Prostate gland (tissue), 2 donors: ENCODE data around the gene PLEKHB1. TPM values are rescaled to one million over a fixed set of nuclear protein-coding genes. Genes with fewer than 3 reads are reported as not detected.

Experiments used
- DNase-seq: peaks from one replicate; pipeline ENCODE4 v3.0.0-alpha.2; 2019; ENCODE audit warnings: low spot score
- H3K27ac ChIP-seq, 2 donors: fragments of 200-600 bp; sonication (generic); 2 replicates each; pipeline ENCODE4 v1.5.1; 2017 to 2019
- H3K27me3 ChIP-seq: fragments of 200-600 bp; sonication (generic); replicated peaks from 2 replicates; pipeline ENCODE4 v1.5.1; 2019; ENCODE audit not compliant: insufficient read depth
- H3K36me3 ChIP-seq, 2 donors: fragments of 200-600 bp; sonication (generic); 1 replicate in 1 of 2; 2 replicates in 1 of 2; pipeline versions ENCODE4 v1.5.1 to v1.8.1; 2017 to 2019
- H3K4me1 ChIP-seq: fragments of 200-600 bp; sonication (generic); replicated peaks from 2 replicates; pipeline ENCODE4 v1.5.1; 2019
- H3K4me3 ChIP-seq, 2 donors: fragments of 200-600 bp; sonication (generic); 2 replicates each; pipeline ENCODE4 v1.5.1; 2017 to 2019
- H3K9me3 ChIP-seq: fragments of 200-600 bp; sonication (generic); 2 replicates; pipeline ENCODE4 v1.5.1; 2017
- POLR2A ChIP-seq: fragments of 450-650 bp; IDR thresholded peaks from one replicate; pipeline ENCODE4 v1.6.1; 2016; ENCODE audit warnings: antibody characterized with exemption, mild to moderate bottlenecking
- POLR2AphosphoS5 ChIP-seq: sonication (generic); formaldehyde crosslinking; IDR thresholded peaks from one replicate; pipeline ENCODE4 v1.6.1; 2017; ENCODE audit warnings: antibody characterized with exemption
- WGBS: methylation state at CpG from one replicate; pipeline ENCODE4 v1.1.5; 2018; 5-methylcytosine and 5-hydroxymethylcytosine counted together
- intact Hi-C: fragments of 100-400 bp; cut with DNase I; formaldehyde crosslinking; loops from one replicate; pipeline ENCODE4 v1.14.2; 2022
- total RNA-seq, 2 donors: library from RNA; depleted of rRNA; stranded (reverse); fragments of >200 nt; gene quantifications; one replicate each; pipeline ENCODE4 v1.1.0, GENCODE V29; 2016
- TF ChIP-seq, protein P1 (sequence below), 4 experiments: fragments of 200-600 bp in 2 of 4; fragments of 450-650 bp in 2 of 4; sonication (generic) in 2 of 4; IDR thresholded peaks; 1 replicate in 3 of 4; 2 replicates in 1 of 4; pipeline ENCODE4 v1.5.1; 2016 to 2019; ENCODE audit warnings: antibody characterized with exemption in 4 of 4, mild to moderate bottlenecking in 2 of 4, moderate library complexity in 2 of 4

Gene PLEKHB1
- total RNA-seq, 2 donors from 2014 or later: 30.8 to 64.9 TPM

DNA sequence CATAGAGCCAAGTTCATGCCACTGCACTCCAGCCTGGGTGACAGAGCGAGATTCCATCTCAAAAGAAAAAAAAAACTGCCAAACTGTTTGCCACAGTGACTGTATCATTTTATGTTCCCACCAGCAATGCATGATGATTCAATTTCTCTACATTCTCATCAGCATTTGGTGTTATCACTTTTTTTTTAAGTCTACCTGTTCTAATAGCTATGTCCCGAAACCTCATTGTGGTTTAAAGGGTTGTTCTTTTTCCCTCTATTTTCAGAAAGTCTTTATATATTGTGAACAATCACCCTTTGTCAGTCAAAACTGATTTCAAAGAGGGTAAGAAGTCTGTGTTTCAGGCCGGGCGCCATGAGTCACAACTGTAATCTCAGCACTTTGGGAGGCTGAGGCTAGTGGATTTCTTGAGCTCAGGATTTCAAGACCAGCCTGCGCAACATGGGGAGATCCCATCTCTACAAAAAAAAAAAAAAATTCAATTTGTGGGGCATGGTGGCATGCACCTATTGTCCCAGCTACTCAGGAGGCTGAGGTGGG lies 33.7 kb upstream of the PLEKHB1 start:
- H3K4me3 ChIP-seq: no peak overlapping the region
- TF ChIP-seq POLR2AphosphoS5: no peak
- TF ChIP-seq POLR2A: no peak
- TF ChIP-seq, protein P1, sequence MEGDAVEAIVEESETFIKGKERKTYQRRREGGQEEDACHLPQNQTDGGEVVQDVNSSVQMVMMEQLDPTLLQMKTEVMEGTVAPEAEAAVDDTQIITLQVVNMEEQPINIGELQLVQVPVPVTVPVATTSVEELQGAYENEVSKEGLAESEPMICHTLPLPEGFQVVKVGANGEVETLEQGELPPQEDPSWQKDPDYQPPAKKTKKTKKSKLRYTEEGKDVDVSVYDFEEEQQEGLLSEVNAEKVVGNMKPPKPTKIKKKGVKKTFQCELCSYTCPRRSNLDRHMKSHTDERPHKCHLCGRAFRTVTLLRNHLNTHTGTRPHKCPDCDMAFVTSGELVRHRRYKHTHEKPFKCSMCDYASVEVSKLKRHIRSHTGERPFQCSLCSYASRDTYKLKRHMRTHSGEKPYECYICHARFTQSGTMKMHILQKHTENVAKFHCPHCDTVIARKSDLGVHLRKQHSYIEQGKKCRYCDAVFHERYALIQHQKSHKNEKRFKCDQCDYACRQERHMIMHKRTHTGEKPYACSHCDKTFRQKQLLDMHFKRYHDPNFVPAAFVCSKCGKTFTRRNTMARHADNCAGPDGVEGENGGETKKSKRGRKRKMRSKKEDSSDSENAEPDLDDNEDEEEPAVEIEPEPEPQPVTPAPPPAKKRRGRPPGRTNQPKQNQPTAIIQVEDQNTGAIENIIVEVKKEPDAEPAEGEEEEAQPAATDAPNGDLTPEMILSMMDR (IDR thresholded peaks at IDR 0.05): no peak
- DNase-seq: no peak
- no peak overlapping the region for H3K27ac ChIP-seq
- H3K27me3 ChIP-seq: no peaks in the 10 kb centered on the region
- H3K4me1 ChIP-seq: no peaks in the 10 kb centered on the region
- intact Hi-C loops: no loop called here
- no peaks in the 10 kb centered on the region for H3K36me3 ChIP-seq
- WGBS: 82% methylated on average over 5 of the region's 5 CpGs
- H3K9me3 ChIP-seq: no peaks in the 10 kb centered on the region

DNA sequence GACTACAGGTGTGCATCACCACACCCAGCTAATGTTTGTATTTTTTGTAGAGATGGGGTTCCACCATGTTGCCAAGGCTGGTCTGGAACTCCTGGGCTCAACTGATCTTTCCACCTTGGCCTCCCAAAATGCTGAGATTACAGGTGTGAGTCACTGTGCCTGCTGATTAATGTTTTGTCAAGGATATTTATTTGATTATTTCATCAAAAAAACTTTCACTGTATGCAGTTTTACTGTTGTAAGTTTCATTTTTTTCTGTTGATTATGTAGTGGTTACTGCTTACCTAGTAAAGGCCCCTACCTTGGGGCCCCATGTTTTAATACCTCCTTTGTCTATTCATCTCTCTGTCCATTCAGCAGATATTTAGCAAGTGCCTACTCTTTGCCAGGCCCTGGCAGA lies 31.8 kb upstream of the PLEKHB1 start:
- H3K9me3 ChIP-seq: no peaks in the 10 kb centered on the region
- intact Hi-C loops: no loop called here
- no peaks in the 10 kb centered on the region for H3K27me3 ChIP-seq
- H3K27ac ChIP-seq: no peak overlapping the region
- no peaks in the 10 kb centered on the region for H3K36me3 ChIP-seq
- no peak for TF ChIP-seq POLR2AphosphoS5
- TF ChIP-seq POLR2A: no peak
- no peaks in the 10 kb centered on the region for H3K4me1 ChIP-seq
- no peak overlapping the region for H3K4me3 ChIP-seq
- DNase-seq: no peak

DNA sequence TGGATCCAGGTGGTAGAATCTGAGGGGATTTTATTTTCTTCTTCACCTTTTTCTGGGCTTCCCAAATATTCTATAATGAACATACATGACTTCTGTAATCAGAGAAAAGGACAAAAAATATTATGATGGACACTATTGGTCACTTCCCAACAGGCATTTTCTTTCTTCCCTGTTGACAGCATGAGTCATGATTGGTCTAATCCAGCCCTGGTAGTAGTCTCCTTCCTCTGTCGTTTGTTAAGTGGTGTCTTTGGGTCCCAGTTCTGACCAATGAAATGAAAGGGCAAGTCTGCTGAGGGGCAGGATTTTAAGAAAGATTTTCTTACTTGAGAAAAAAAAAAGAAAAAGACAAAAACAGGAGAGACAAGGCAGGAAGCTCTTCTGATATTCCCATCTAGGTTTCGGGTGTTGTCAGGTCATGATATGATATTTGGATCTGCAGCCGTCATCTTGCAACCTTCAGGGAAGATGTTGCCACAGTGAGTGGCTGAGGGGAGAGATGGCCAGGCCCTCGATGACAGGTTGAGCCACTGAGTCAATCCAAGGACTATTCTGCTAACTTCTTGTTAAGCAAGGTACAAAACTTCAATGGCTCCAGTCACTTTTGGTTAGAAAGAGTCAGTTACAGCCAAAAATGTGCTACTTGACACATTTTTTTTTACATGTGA lies 23.3 kb upstream of the PLEKHB1 start:
- no peak overlapping the region for H3K27ac ChIP-seq
- WGBS: 72% methylated on average over 4 of the region's 4 CpGs
- DNase-seq: no peak
- H3K4me3 ChIP-seq: no peak overlapping the region
- no peaks in the 10 kb centered on the region for H3K9me3 ChIP-seq
- H3K4me1 ChIP-seq: no peaks in the 10 kb centered on the region
- intact Hi-C loops: loop anchor here (10.0 kb wide), 1 partner anchor 218 kb away; no protein-coding TSS in a partner anchor
- no peaks in the 10 kb centered on the region for H3K36me3 ChIP-seq
- TF ChIP-seq POLR2AphosphoS5 (no peak), POLR2A (no peak)
- TF ChIP-seq, protein P1 (IDR thresholded peaks at IDR 0.05): no peak
- H3K27me3 ChIP-seq: no peaks in the 10 kb centered on the region

DNA sequence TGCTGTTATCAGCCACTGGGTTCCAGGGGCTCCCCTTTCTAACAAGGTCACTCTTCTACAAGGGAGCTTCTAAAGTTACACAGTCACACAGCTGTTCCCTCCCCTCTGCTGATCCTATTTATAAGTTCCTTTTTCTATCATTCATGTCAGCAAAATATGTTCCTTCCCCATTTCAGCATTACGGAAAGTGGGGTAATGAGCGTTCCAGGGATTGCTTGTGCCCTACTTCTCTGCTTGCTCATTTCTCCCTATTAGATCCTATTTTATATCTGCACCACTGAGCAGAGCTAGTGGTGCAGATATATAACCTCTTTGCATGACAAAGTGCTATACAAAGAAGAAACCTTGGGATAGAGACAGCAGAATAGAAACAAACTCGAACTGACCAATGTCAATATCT lies 22.7 kb upstream of the PLEKHB1 start:
- Histone ChIP-seq H3K4me3 (no peak overlapping the region), H3K4me1 (no peaks in the 10 kb centered on the region), H3K27ac (no peak overlapping the region), H3K36me3 (no peaks in the 10 kb centered on the region), H3K27me3 (no peaks in the 10 kb centered on the region), H3K9me3 (no peaks in the 10 kb centered on the region)
- TF ChIP-seq POLR2A: no peak
- TF ChIP-seq, protein P1 (IDR thresholded peaks at IDR 0.05): no peak
- TF ChIP-seq POLR2AphosphoS5: no peak
- WGBS: 56% methylated on average over 3 of the region's 3 CpGs
- no peak for DNase-seq
- intact Hi-C loops: loop anchor here (10.0 kb wide), 1 partner anchor 219 kb away; no protein-coding TSS in a partner anchor

DNA sequence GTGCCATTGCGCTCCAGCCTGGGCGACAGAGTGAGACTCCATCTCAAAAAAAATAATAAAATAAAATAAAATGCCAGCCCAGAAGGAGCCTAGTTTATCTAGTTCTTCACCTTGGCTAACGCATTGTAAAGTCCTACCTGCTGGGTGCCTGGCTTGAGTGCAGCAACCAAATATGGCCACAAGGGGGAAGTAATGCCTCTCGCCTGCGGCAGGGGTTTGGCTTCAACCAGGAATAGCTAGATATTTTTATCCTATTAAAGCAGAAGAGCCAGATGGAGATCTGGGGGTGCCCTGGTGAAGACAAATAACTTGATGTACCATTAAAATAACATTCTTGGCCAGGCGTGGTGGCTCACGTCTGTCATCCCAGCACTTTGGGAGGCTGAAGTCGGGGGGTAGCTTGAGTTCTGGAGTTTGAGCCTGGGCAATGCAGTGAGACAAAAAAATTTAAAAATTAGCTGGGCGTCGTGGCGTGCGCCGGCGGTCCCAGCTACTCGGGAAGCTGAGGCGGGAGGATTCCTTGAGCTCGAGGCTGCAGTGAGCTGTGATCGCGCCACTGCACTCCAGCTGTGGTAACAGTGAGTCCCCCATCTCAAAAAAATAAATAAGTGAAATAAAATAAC lies 20.6 kb upstream of the PLEKHB1 start:
- Histone ChIP-seq H3K27ac (no peak overlapping the region), H3K9me3 (no peaks in the 10 kb centered on the region), H3K4me3 (no peak overlapping the region), H3K27me3 (no peaks in the 10 kb centered on the region), H3K4me1 (no peaks in the 10 kb centered on the region), H3K36me3 (no peaks in the 10 kb centered on the region)
- 16% methylated on average over 19 of the region's 19 CpGs for WGBS
- DNase-seq: peak; percentile 68
- intact Hi-C loops: loop anchor here (2.0 to 10.0 kb wide), 2 partner anchors 35 to 221 kb away; no protein-coding TSS in a partner anchor
- TF ChIP-seq, protein P1 (IDR thresholded peaks at IDR 0.05): peak; percentile 66 to 87 (median 83)
- TF ChIP-seq POLR2AphosphoS5 (peak; percentile 65), POLR2A (no peak)
